HAP-1 (cell line): ENCODE measurements around the gene MBNL1.

Experiments used
- DNase-seq, 2 experiments: peaks; one replicate each; pipeline ENCODE4 v3.0.0-alpha.2; 2016 to 2020; ENCODE audit warnings: low spot score in 2 of 2
- H3K27me3 ChIP-seq: fragments of 250-450 bp; sonication (Bioruptor Pico); 2 replicates; pipeline ENCODE4 v1.5.1; 2020; ENCODE audit warnings: low read depth, mild to moderate bottlenecking, moderate library complexity
- H3K36me3 ChIP-seq: fragments of 250-450 bp; sonication (Bioruptor Pico); replicated peaks from 2 replicates; pipeline ENCODE4 v1.5.1; 2020; ENCODE audit warnings: mild to moderate bottlenecking
- H3K4me1 ChIP-seq: fragments of 250-450 bp; sonication (Bioruptor Pico); 2 replicates; pipeline ENCODE4 v1.5.1; 2020; ENCODE audit warnings: mild to moderate bottlenecking
- H3K4me3 ChIP-seq: fragments of 250-450 bp; sonication (Bioruptor Pico); 2 replicates; pipeline ENCODE4 v1.5.1; 2020; ENCODE audit warnings: mild to moderate bottlenecking, moderate library complexity
- H3K9me3 ChIP-seq: fragments of 250-450 bp; sonication (Bioruptor Pico); 2 replicates; pipeline ENCODE4 v1.5.1; 2020; ENCODE audit warnings: mild to moderate bottlenecking, moderate library complexity
- in situ Hi-C: fragments of 300-500 bp; cut with MboI; formaldehyde crosslinking; loops from 3 replicates; pipeline ENCODE4 v1.14.3; 2020; ENCODE audit warnings: low sequenced_read_pairs, inconsistent platforms, mixed read lengths

Gene MBNL1

GRCh38 chr3:152317184-152317583, 48.5 kb downstream of the MBNL1 start:
- Histone ChIP-seq H3K4me1 (peaks cover 72% of the 10 kb centered on the region), H3K27me3 (no peaks in the 10 kb centered on the region), H3K4me3 (no peak overlapping the region), H3K9me3 (no peaks in the 10 kb centered on the region), H3K36me3 (no peaks in the 10 kb centered on the region)
- no peak for DNase-seq
- in situ Hi-C loops = no loop called here

GRCh38 chr3:152317956-152318355, 49.2 kb downstream of the MBNL1 start:
- in situ Hi-C loops = no loop called here
- DNase-seq = peak in 1 of 2 experiments; percentile 64
- H3K27me3 ChIP-seq = no peaks in the 10 kb centered on the region
- H3K36me3 ChIP-seq = no peaks in the 10 kb centered on the region
- peaks cover 80% of the 10 kb centered on the region for H3K4me1 ChIP-seq
- no peak overlapping the region for H3K4me3 ChIP-seq
- no peaks in the 10 kb centered on the region for H3K9me3 ChIP-seq

- Histone ChIP-seq H3K9me3 (no peaks in the 10 kb centered on the region), H3K4me1 (peaks cover 80% of the 10 kb centered on the region), H3K36me3 (no peaks in the 10 kb centered on the region), H3K4me3 (no peak overlapping the region), H3K27me3 (no peaks in the 10 kb centered on the region)
- DNase-seq = peak; percentile 53 to 99
- in situ Hi-C loops = no loop called here
Observed at GRCh38 chr3:152318512-152318911, 49.8 kb downstream of the MBNL1 start.

GRCh38 chr3:152319256-152319655, 50.5 kb downstream of the MBNL1 start:
- no peaks in the 10 kb centered on the region for H3K27me3 ChIP-seq
- DNase-seq = peak in 1 of 2 experiments; percentile 43
- in situ Hi-C loops = no loop called here
- no peaks in the 10 kb centered on the region for H3K36me3 ChIP-seq
- H3K9me3 ChIP-seq = no peaks in the 10 kb centered on the region
- no peak overlapping the region for H3K4me3 ChIP-seq
- peaks cover 80% of the 10 kb centered on the region for H3K4me1 ChIP-seq

- Histone ChIP-seq H3K4me3 (no peak overlapping the region), H3K4me1 (peaks cover 75% of the 10 kb centered on the region), H3K9me3 (no peaks in the 10 kb centered on the region), H3K36me3 (no peaks in the 10 kb centered on the region), H3K27me3 (no peaks in the 10 kb centered on the region)
- DNase-seq = no peak
- in situ Hi-C loops = no loop called here
Observed at GRCh38 chr3:152319831-152320617, 51.3 kb downstream of the MBNL1 start.

GRCh38 chr3:152321200-152321954, 52.6 kb downstream of the MBNL1 start:
- Histone ChIP-seq H3K27me3 (no peaks in the 10 kb centered on the region), H3K9me3 (no peaks in the 10 kb centered on the region), H3K36me3 (no peaks in the 10 kb centered on the region), H3K4me1 (peaks cover 62% of the 10 kb centered on the region), H3K4me3 (no peak overlapping the region)
- DNase-seq = no peak
- in situ Hi-C loops = no loop called here

- Histone ChIP-seq H3K36me3 (no peaks in the 10 kb centered on the region), H3K4me1 (peaks cover 56% of the 10 kb centered on the region), H3K27me3 (no peaks in the 10 kb centered on the region), H3K9me3 (no peaks in the 10 kb centered on the region), H3K4me3 (no peak overlapping the region)
- in situ Hi-C loops = no loop called here
- DNase-seq = no peak
Observed at GRCh38 chr3:152321955-152322377, 53.2 kb downstream of the MBNL1 start.

- Histone ChIP-seq H3K36me3 (no peaks in the 10 kb centered on the region), H3K4me3 (no peak overlapping the region), H3K27me3 (no peaks in the 10 kb centered on the region), H3K4me1 (peaks cover 48% of the 10 kb centered on the region), H3K9me3 (no peaks in the 10 kb centered on the region)
- no peak for DNase-seq
- in situ Hi-C loops = no loop called here
Observed at GRCh38 chr3:152322756-152323155, 54.0 kb downstream of the MBNL1 start.

- no peaks in the 10 kb centered on the region for H3K9me3 ChIP-seq
- peaks cover 42% of the 10 kb centered on the region for H3K4me1 ChIP-seq
- H3K36me3 ChIP-seq = no peaks in the 10 kb centered on the region
- in situ Hi-C loops = no loop called here
- no peak overlapping the region for H3K4me3 ChIP-seq
- no peak for DNase-seq
- H3K27me3 ChIP-seq = no peaks in the 10 kb centered on the region
Observed at GRCh38 chr3:152323834-152324233, 55.1 kb downstream of the MBNL1 start.

GRCh38 chr3:152325136-152325535, 56.4 kb downstream of the MBNL1 start:
- Histone ChIP-seq H3K4me1 (peaks cover 29% of the 10 kb centered on the region), H3K4me3 (no peak overlapping the region), H3K9me3 (no peaks in the 10 kb centered on the region), H3K36me3 (no peaks in the 10 kb centered on the region), H3K27me3 (no peaks in the 10 kb centered on the region)
- in situ Hi-C loops = no loop called here
- DNase-seq = no peak

- no peak for DNase-seq
- H3K4me1 ChIP-seq = peaks cover 8% of the 10 kb centered on the region
- no peaks in the 10 kb centered on the region for H3K36me3 ChIP-seq
Observed at GRCh38 chr3:152327203-152327602, 58.5 kb downstream of the MBNL1 start.

GRCh38 chr3:152328841-152329240, 60.1 kb downstream of the MBNL1 start:
- no peak for DNase-seq
- in situ Hi-C loops = no loop called here
- H3K4me1 ChIP-seq = no peaks in the 10 kb centered on the region
- no peaks in the 10 kb centered on the region for H3K27me3 ChIP-seq
- H3K9me3 ChIP-seq = no peaks in the 10 kb centered on the region
- no peaks in the 10 kb centered on the region for H3K36me3 ChIP-seq
- no peak overlapping the region for H3K4me3 ChIP-seq

More at GRCh38 chr3:152327203-152327602, 58.5 kb downstream of the MBNL1 start:
- H3K4me3 ChIP-seq = no peak overlapping the region
- H3K9me3 ChIP-seq = no peaks in the 10 kb centered on the region
- in situ Hi-C loops = no loop called here
- no peaks in the 10 kb centered on the region for H3K27me3 ChIP-seq

GRCh38 chr3:152330559-152330958, 61.8 kb downstream of the MBNL1 start:
- Histone ChIP-seq H3K9me3 (no peaks in the 10 kb centered on the region), H3K4me1 (no peaks in the 10 kb centered on the region), H3K4me3 (no peak overlapping the region), H3K36me3 (no peaks in the 10 kb centered on the region), H3K27me3 (no peaks in the 10 kb centered on the region)
- no peak for DNase-seq
- in situ Hi-C loops = no loop called here

- in situ Hi-C loops = no loop called here
- Histone ChIP-seq H3K36me3 (no peaks in the 10 kb centered on the region), H3K27me3 (no peaks in the 10 kb centered on the region), H3K4me3 (no peak overlapping the region), H3K9me3 (no peaks in the 10 kb centered on the region), H3K4me1 (no peaks in the 10 kb centered on the region)
- DNase-seq = no peak
Observed at GRCh38 chr3:152331018-152331541, 62.4 kb downstream of the MBNL1 start.
